Measurements from ENCODE around the gene LCLAT1.

Gene LCLAT1

GRCh38 chr2:30421604-30422443 lies 25.2 kb upstream of the LCLAT1 start:
- in situ Hi-C loops (cut with HindIII; ENCODE audit: low pct_ligation_motif_present, low pct_unique_long_range_greater_than_20kb, low sequenced_read_pairs) = no loop called here
- no peak for DNase-seq

- in situ Hi-C loops (cut with HindIII; ENCODE audit: low pct_ligation_motif_present, low pct_unique_long_range_greater_than_20kb, low sequenced_read_pairs) = no loop called here
- DNase-seq = no peak
These were observed 24.5 kb upstream of the LCLAT1 start for GRCh38 chr2:30422444-30423040.

GRCh38 chr2:30424231-30424630 lies 22.8 kb upstream of the LCLAT1 start:
- in situ Hi-C loops (cut with HindIII; ENCODE audit: low pct_ligation_motif_present, low pct_unique_long_range_greater_than_20kb, low sequenced_read_pairs) = no loop called here

GRCh38 chr2:30425326-30425725 lies 21.7 kb upstream of the LCLAT1 start:
- DNase-seq = no peak
- in situ Hi-C loops (cut with HindIII; ENCODE audit: low pct_ligation_motif_present, low pct_unique_long_range_greater_than_20kb, low sequenced_read_pairs) = no loop called here

More at GRCh38 chr2:30424231-30424630, 22.8 kb upstream of the LCLAT1 start:
- no peak for DNase-seq

- in situ Hi-C loops (cut with HindIII; ENCODE audit: low pct_ligation_motif_present, low pct_unique_long_range_greater_than_20kb, low sequenced_read_pairs) = no loop called here
- no peak for DNase-seq
These were observed 19.3 kb upstream of the LCLAT1 start for GRCh38 chr2:30427606-30428347.

GRCh38 chr2:30428348-30428662 lies 18.7 kb upstream of the LCLAT1 start:
- in situ Hi-C loops (cut with HindIII; ENCODE audit: low pct_ligation_motif_present, low pct_unique_long_range_greater_than_20kb, low sequenced_read_pairs) = no loop called here
- no peak for DNase-seq

GRCh38 chr2:30428827-30429461 lies 18.1 kb upstream of the LCLAT1 start:
- no peak for DNase-seq

GRCh38 chr2:30433541-30434299 lies 13.3 kb upstream of the LCLAT1 start:
- in situ Hi-C loops (cut with HindIII; ENCODE audit: low pct_ligation_motif_present, low pct_unique_long_range_greater_than_20kb, low sequenced_read_pairs) = no loop called here
- no peak for DNase-seq

More at GRCh38 chr2:30428827-30429461, 18.1 kb upstream of the LCLAT1 start:
- in situ Hi-C loops (cut with HindIII; ENCODE audit: low pct_ligation_motif_present, low pct_unique_long_range_greater_than_20kb, low sequenced_read_pairs) = no loop called here

GRCh38 chr2:30434708-30435107 lies 12.3 kb upstream of the LCLAT1 start:
- in situ Hi-C loops (cut with HindIII; ENCODE audit: low pct_ligation_motif_present, low pct_unique_long_range_greater_than_20kb, low sequenced_read_pairs) = no loop called here

GRCh38 chr2:30436859-30437435 lies 10.1 kb upstream of the LCLAT1 start:
- in situ Hi-C loops (cut with HindIII; ENCODE audit: low pct_ligation_motif_present, low pct_unique_long_range_greater_than_20kb, low sequenced_read_pairs) = no loop called here
- no peak for DNase-seq

More at GRCh38 chr2:30434708-30435107, 12.3 kb upstream of the LCLAT1 start:
- DNase-seq = no peak

GRCh38 chr2:30437809-30438548 lies 9.1 kb upstream of the LCLAT1 start:
- in situ Hi-C loops (cut with HindIII; ENCODE audit: low pct_ligation_motif_present, low pct_unique_long_range_greater_than_20kb, low sequenced_read_pairs) = no loop called here
- DNase-seq = no peak

GRCh38 chr2:30439296-30439695 lies 7.8 kb upstream of the LCLAT1 start:
- in situ Hi-C loops (cut with HindIII; ENCODE audit: low pct_ligation_motif_present, low pct_unique_long_range_greater_than_20kb, low sequenced_read_pairs) = no loop called here
- DNase-seq = no peak

- in situ Hi-C loops (cut with HindIII; ENCODE audit: low pct_ligation_motif_present, low pct_unique_long_range_greater_than_20kb, low sequenced_read_pairs) = no loop called here
- no peak for DNase-seq
These were observed 7.2 kb upstream of the LCLAT1 start for GRCh38 chr2:30439879-30440278.

- in situ Hi-C loops (cut with HindIII; ENCODE audit: low pct_ligation_motif_present, low pct_unique_long_range_greater_than_20kb, low sequenced_read_pairs) = no loop called here
These were observed 6.0 kb upstream of the LCLAT1 start for GRCh38 chr2:30441023-30441422.

GRCh38 chr2:30443081-30443480 lies 4.0 kb upstream of the LCLAT1 start:
- no peak for DNase-seq
- in situ Hi-C loops (cut with HindIII; ENCODE audit: low pct_ligation_motif_present, low pct_unique_long_range_greater_than_20kb, low sequenced_read_pairs) = no loop called here

More at GRCh38 chr2:30441023-30441422, 6.0 kb upstream of the LCLAT1 start:
- DNase-seq = no peak

GRCh38 chr2:30444273-30444672 lies 2.8 kb upstream of the LCLAT1 start:
- in situ Hi-C loops (cut with HindIII; ENCODE audit: low pct_ligation_motif_present, low pct_unique_long_range_greater_than_20kb, low sequenced_read_pairs) = no loop called here
- DNase-seq = no peak

GRCh38 chr2:30445266-30445821 lies 1.7 kb upstream of the LCLAT1 start:
- no peak for DNase-seq
- in situ Hi-C loops (cut with HindIII; ENCODE audit: low pct_ligation_motif_present, low pct_unique_long_range_greater_than_20kb, low sequenced_read_pairs) = no loop called here
